ENCODE measurements around the gene NEURL1B. TPM values are rescaled to one million over a fixed set of nuclear protein-coding genes. Genes with fewer than 3 reads are reported as not detected.

Gene NEURL1B
- total and polyA plus RNA-seq, 2 experiments from 2014 or later, result 0.13 to 1.8 TPM

DNA sequence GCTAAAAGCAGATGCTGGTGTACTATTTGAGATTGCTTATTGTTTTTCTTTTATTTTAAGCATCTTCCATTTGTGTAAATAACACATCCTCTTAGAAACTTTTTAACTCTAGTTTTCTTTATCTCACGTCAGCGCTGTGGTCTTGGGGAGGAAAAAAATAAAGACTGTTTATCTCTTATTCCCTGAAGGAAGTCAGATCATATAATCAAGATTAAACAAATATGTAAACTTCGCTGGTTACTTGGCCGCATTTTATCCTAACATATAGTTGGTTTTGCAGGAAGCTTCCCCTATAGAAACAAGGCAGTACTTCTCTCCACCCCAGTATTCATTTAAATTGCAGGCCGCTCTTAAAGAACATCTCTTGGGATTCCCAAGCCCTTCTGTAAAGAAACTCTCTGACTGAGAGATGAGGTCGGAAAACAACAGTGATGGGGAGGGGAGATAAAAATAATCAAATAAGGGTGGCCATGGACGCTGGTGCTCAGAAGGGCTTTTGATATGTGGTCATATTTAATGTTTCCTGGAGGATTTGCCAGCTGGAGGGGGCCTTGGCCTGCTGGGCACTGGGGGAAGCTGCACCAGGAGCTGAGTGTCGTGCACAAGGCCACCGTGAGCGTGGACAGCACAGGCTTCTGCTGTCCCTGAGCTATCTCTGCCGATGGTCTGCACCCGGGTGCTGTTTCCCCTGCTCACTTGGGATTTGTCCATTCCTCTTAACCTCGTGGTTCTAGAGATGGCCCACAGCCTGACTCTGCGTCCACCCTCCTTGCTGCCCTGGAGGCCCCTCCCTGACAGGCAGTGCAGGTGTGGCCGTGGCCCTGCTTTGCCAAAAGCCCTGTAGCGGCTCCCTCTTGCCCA is 23.8 kb downstream of the NEURL1B start:
- no peak overlapping the region for H3K9ac ChIP-seq
- TF ChIP-seq EZH2 (IDR thresholded peaks at IDR 0.05; ENCODE audit: insufficient read depth, poor library complexity, severe bottlenecking), result no peak
- no peak for TF ChIP-seq EZH2phosphoT487 (IDR thresholded peaks at IDR 0.05; ENCODE audit: insufficient read depth, low read depth)
- no peaks in the 10 kb centered on the region for H3K79me2 ChIP-seq (ENCODE audit: insufficient read depth)
- H3K4me1 ChIP-seq (ENCODE audit: insufficient read depth), result peaks cover 6% of the 10 kb centered on the region; the same call in 1 of the 2 replicates
- H3K27me3 ChIP-seq (replicated peaks; ENCODE audit: insufficient read depth), result no peaks in the 10 kb centered on the region
- in situ Hi-C loops (cut with MboI), result no loop called here
- H3F3A ChIP-seq (ENCODE audit: insufficient read depth), result no peaks in the 10 kb centered on the region
- no peak overlapping the region for H3K4me3 ChIP-seq
- H3K9me3 ChIP-seq (ENCODE audit: low read depth), result no peaks in the 10 kb centered on the region
- no peaks in the 10 kb centered on the region for H3K9me2 ChIP-seq (ENCODE audit: insufficient read depth)
- 82 to 83% methylated on average over 16 of the region's 16 CpGs for WGBS, 2 experiments (ENCODE audit: low coverage in 1 of 2, low lambda C conversion rate in 2 of 2, missing lambda C conversion rate in 2 of 2)
- no peak overlapping the region for H3K4me2 ChIP-seq (ENCODE audit: unreplicated experiment)
- no peaks in the 10 kb centered on the region for H4K20me1 ChIP-seq (ENCODE audit: insufficient read depth)
- no peaks in the 10 kb centered on the region for H3K36me3 ChIP-seq (ENCODE audit: low read depth)
- DNase-seq, result no peak
- H3K27ac ChIP-seq, result no peak overlapping the region
- no peak overlapping the region for H2AFZ ChIP-seq

DNA sequence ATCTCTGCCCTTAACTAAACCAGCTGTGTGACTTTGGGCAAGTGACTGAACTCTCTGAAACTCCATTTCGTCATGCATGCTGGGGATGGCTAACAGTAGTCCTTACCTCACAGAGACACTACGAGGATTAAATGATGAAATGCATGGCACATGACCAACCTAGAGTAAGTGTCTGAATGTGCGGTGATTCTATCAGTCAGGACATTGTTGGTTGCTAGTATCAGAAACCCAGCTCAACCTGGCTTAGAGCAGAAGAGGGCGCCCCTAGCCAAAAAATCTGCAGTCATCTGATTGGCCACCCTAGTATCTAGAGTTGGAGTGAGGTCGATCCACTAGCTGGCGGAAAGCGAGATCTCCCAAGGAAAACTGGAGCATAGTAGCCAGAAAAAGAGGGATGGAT is 25.2 kb downstream of the NEURL1B start:
- no peaks in the 10 kb centered on the region for H3F3A ChIP-seq (ENCODE audit: insufficient read depth)
- no peaks in the 10 kb centered on the region for H3K9me3 ChIP-seq (ENCODE audit: low read depth)
- H3K4me3 ChIP-seq, result no peak overlapping the region
- H3K79me2 ChIP-seq (ENCODE audit: insufficient read depth), result no peaks in the 10 kb centered on the region
- no peak overlapping the region for H3K27ac ChIP-seq
- H4K20me1 ChIP-seq (ENCODE audit: insufficient read depth), result no peaks in the 10 kb centered on the region
- no peak overlapping the region for H3K9ac ChIP-seq
- H3K36me3 ChIP-seq (ENCODE audit: low read depth), result no peaks in the 10 kb centered on the region
- no peak overlapping the region for H3K4me2 ChIP-seq (ENCODE audit: unreplicated experiment)
- H2AFZ ChIP-seq, result no peak overlapping the region
- no peaks in the 10 kb centered on the region for H3K4me1 ChIP-seq (ENCODE audit: insufficient read depth)
- in situ Hi-C loops (cut with MboI), result no loop called here
- peak; percentile 16 for DNase-seq
- TF ChIP-seq EZH2 (IDR thresholded peaks at IDR 0.05; ENCODE audit: insufficient read depth, poor library complexity, severe bottlenecking) (no peak), EZH2phosphoT487 (IDR thresholded peaks at IDR 0.05; ENCODE audit: insufficient read depth, low read depth) (no peak)
- no peaks in the 10 kb centered on the region for H3K27me3 ChIP-seq (replicated peaks; ENCODE audit: insufficient read depth)
- 71 to 84% methylated on average over 7 of the region's 7 CpGs for WGBS, 2 experiments (ENCODE audit: low coverage in 1 of 2, low lambda C conversion rate in 2 of 2, missing lambda C conversion rate in 2 of 2)
- H3K9me2 ChIP-seq (ENCODE audit: insufficient read depth), result no peaks in the 10 kb centered on the region

DNA sequence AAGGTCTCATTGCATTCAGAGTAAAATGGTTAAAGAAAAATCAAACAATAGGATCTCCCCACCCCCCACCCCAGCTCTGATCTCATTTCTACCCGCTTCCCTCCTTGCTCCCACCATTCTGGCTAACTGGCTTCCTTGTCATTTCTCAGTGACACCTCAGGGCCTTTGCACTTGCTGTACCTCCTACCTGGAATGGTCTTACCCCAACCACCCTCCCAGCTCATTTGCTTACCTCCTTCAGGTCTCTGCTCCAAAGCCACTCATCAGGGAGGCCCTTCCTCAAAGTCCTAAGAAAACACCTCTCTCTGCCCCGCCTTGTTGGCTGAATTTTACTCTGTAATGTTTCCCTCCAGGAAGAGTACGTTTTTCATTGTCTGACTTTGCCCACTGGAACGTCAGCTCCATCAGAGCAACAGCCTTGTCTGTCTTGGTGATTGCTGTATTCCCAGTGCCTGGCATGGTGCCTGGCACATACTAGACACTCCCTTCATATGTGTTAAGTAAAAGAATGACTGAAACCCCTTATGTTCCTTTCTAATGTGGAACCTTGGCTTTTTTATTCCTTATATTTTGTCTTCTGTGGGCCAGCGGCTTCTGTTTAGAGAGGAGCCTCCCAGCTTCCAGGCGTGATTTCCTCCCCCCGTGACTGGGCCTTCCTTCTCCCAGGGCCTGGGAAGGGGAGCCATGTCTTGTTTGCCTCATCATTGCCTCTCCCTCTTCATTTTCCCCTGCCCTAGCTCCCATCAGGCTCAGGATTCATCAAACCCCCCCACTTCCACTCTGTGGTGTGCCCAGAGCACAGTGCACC is 26.9 kb downstream of the NEURL1B start:
- Histone ChIP-seq H3K4me2 (ENCODE audit: unreplicated experiment) (no peak overlapping the region), H4K20me1 (ENCODE audit: insufficient read depth) (no peaks in the 10 kb centered on the region), H3K9me2 (ENCODE audit: insufficient read depth) (no peaks in the 10 kb centered on the region), H2AFZ (no peak overlapping the region), H3K9me3 (ENCODE audit: low read depth) (no peaks in the 10 kb centered on the region), H3F3A (ENCODE audit: insufficient read depth) (no peaks in the 10 kb centered on the region), H3K4me3 (no peak overlapping the region), H3K4me1 (ENCODE audit: insufficient read depth) (no peaks in the 10 kb centered on the region), H3K36me3 (ENCODE audit: low read depth) (no peaks in the 10 kb centered on the region), H3K9ac (no peak overlapping the region), H3K27ac (no peak overlapping the region), H3K27me3 (replicated peaks; ENCODE audit: insufficient read depth) (no peaks in the 10 kb centered on the region), H3K79me2 (ENCODE audit: insufficient read depth) (no peaks in the 10 kb centered on the region)
- in situ Hi-C loops (cut with MboI), result no loop called here
- no peak for DNase-seq
- no peak for TF ChIP-seq EZH2phosphoT487 (IDR thresholded peaks at IDR 0.05; ENCODE audit: insufficient read depth, low read depth)
- TF ChIP-seq EZH2 (IDR thresholded peaks at IDR 0.05; ENCODE audit: insufficient read depth, poor library complexity, severe bottlenecking), result no peak
- WGBS, 2 experiments (ENCODE audit: low coverage in 1 of 2, low lambda C conversion rate in 2 of 2, missing lambda C conversion rate in 2 of 2), result 71 to 76% methylated on average over 7 of the region's 7 CpGs

DNA sequence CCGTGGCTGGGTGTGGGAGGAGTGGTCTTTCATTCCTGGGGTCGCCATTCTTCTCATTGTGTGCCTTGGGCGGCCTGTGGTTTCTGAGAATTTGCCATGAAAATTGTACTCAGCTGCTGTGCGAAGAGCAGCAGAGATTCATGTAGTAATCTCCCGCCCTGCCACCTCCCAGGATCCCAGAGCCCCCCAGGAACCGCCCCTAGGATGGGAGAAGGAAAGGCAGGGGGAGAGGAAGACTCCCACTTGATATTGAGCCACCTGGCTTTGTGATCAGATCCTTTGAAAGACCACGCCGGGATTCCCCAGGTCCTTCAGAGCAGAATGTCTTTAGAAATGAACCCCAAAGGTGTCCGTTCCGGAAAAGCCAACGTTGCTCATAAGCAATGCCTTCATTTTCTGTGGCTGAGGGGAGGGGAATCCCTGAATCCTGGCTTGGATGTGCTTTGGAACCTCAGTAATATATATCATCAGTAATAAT is 27.6 kb downstream of the NEURL1B start:
- H2AFZ ChIP-seq, result no peak overlapping the region

More for the DNA sequence above, 27.6 kb downstream of the NEURL1B start:
- Histone ChIP-seq H4K20me1 (ENCODE audit: insufficient read depth) (no peaks in the 10 kb centered on the region), H3K4me3 (no peak overlapping the region), H3K9me3 (ENCODE audit: low read depth) (no peaks in the 10 kb centered on the region), H3K4me1 (ENCODE audit: insufficient read depth) (no peaks in the 10 kb centered on the region), H3K27me3 (replicated peaks; ENCODE audit: insufficient read depth) (no peaks in the 10 kb centered on the region), H3K79me2 (ENCODE audit: insufficient read depth) (no peaks in the 10 kb centered on the region), H3K27ac (no peak overlapping the region), H3K9ac (no peak overlapping the region), H3K36me3 (ENCODE audit: low read depth) (no peaks in the 10 kb centered on the region), H3K9me2 (ENCODE audit: insufficient read depth) (no peaks in the 10 kb centered on the region), H3F3A (ENCODE audit: insufficient read depth) (no peaks in the 10 kb centered on the region), H3K4me2 (ENCODE audit: unreplicated experiment) (no peak overlapping the region)
- in situ Hi-C loops (cut with MboI), result no loop called here
- no peak for DNase-seq
- no peak for TF ChIP-seq EZH2 (IDR thresholded peaks at IDR 0.05; ENCODE audit: insufficient read depth, poor library complexity, severe bottlenecking)
- no peak for TF ChIP-seq EZH2phosphoT487 (IDR thresholded peaks at IDR 0.05; ENCODE audit: insufficient read depth, low read depth)
- 75 to 77% methylated on average over 11 of the region's 11 CpGs for WGBS, 2 experiments (ENCODE audit: low coverage in 1 of 2, low lambda C conversion rate in 2 of 2, missing lambda C conversion rate in 2 of 2)
